IMR-90 (cell line): ENCODE results near the gene WDR3. TPM values are rescaled to one million over a fixed set of nuclear protein-coding genes. Genes with fewer than 3 reads are reported as not detected.

Source experiments
- ATAC-seq: fragments of 200-7000 bp; cut with Tn5 transposase; 2 replicates; pipeline ENCODE4 v1.9.1; 2020; ENCODE audit warnings: low read depth, mild to moderate bottlenecking, moderate library complexity
- BruUV-seq: library from RNA; stranded (reverse); fragments of 400-500 nt; replicated peaks from 2 replicates; lab custom pipeline; 2021; lab: Mats Ljungman, UMichigan
- CTCF ChIA-PET: fragments of 300-600 bp; formaldehyde crosslinking; extraction: SDS; loops from one replicate; lab custom pipeline; 2021; ENCODE audit warnings: antibody characterized with exemption; lab: Yijun Ruan, JAX
- POLR2A ChIA-PET: fragments of 300-600 bp; sonication (Branson Sonifier 250); formaldehyde crosslinking; loops from one replicate; lab custom pipeline; 2022; ENCODE audit warnings: antibody characterized with exemption; ENCODE audit not compliant: unreplicated experiment; lab: Charles Lee
- DNase-seq: peaks from one replicate; pipeline ENCODE4 v3.0.0; 2013
- H2AFZ ChIP-seq: replicated peaks from 2 replicates; pipeline ENCODE3; 2013; ENCODE audit warnings: low read length, mild to moderate bottlenecking; ENCODE audit not compliant: poor library complexity
- H2AK5ac ChIP-seq: 2 replicates; pipeline ENCODE4 v1.6.1; 2013; ENCODE audit warnings: low read depth, low read length, inconsistent platforms
- H2AK9ac ChIP-seq: replicated peaks from 2 replicates; pipeline ENCODE3; 2013; ENCODE audit warnings: mild to moderate bottlenecking, low read depth, low read length, moderate library complexity; ENCODE audit not compliant: poor library complexity
- H2BK120ac ChIP-seq: 2 replicates; pipeline ENCODE4 v1.6.1; 2013; ENCODE audit warnings: low read depth, low read length, inconsistent platforms
- H2BK15ac ChIP-seq: 3 replicates; pipeline ENCODE4 v1.6.1; 2013; ENCODE audit warnings: low read depth, low read length, inconsistent platforms
- H2BK20ac ChIP-seq: 2 replicates; pipeline ENCODE4 v1.6.1; 2013; ENCODE audit warnings: low read depth, mild to moderate bottlenecking, inconsistent platforms, low read length, moderate library complexity
- H2BK5ac ChIP-seq: 2 replicates; pipeline ENCODE4 v1.6.1; 2013; ENCODE audit warnings: mild to moderate bottlenecking, low read depth, low read length, inconsistent platforms; ENCODE audit not compliant: poor library complexity, severe bottlenecking
- H3K14ac ChIP-seq: replicated peaks from 2 replicates; pipeline ENCODE4 v1.6.1; 2013; ENCODE audit warnings: low read depth, low read length, inconsistent platforms
- H3K18ac ChIP-seq: 2 replicates; pipeline ENCODE4 v1.6.1; 2013; ENCODE audit warnings: low read depth, low read length, control low read depth
- H3K23ac ChIP-seq: 2 replicates; pipeline ENCODE4 v1.6.1; 2013; ENCODE audit warnings: low read depth, low read length, inconsistent platforms
- H3K27ac ChIP-seq: 2 replicates; pipeline ENCODE4 v1.5.1; 2013; ENCODE audit warnings: mild to moderate bottlenecking, control low read depth, low read length; ENCODE audit not compliant: insufficient read depth
- H3K27me3 ChIP-seq: 2 replicates; pipeline ENCODE4 v1.6.1; 2013; ENCODE audit warnings: low read length; ENCODE audit not compliant: control insufficient read depth, insufficient read depth
- H3K36me3 ChIP-seq: 2 replicates; pipeline ENCODE4 v1.6.1; 2013; ENCODE audit warnings: low read length, mixed read lengths; ENCODE audit not compliant: control insufficient read depth, insufficient read depth
- H3K4ac ChIP-seq: 2 replicates; pipeline ENCODE4 v1.6.1; 2013; ENCODE audit warnings: low read depth, low read length, inconsistent platforms
- H3K4me1 ChIP-seq: 2 replicates; pipeline ENCODE4 v1.6.1; 2013; ENCODE audit warnings: low read length, mixed read lengths; ENCODE audit not compliant: control insufficient read depth, insufficient read depth
- H3K4me2 ChIP-seq: 2 replicates; pipeline ENCODE4 v1.6.1; 2013; ENCODE audit warnings: low read depth, mild to moderate bottlenecking, control low read depth, low read length, moderate library complexity
- H3K4me3 ChIP-seq: 2 replicates; pipeline ENCODE4 v1.5.1; 2013; ENCODE audit warnings: low read depth, mild to moderate bottlenecking, control low read depth, low read length, moderate library complexity; ENCODE audit not compliant: insufficient read depth
- H3K56ac ChIP-seq: 2 replicates; pipeline ENCODE4 v1.6.1; 2013; ENCODE audit warnings: low read length, inconsistent platforms; ENCODE audit not compliant: insufficient read depth; ENCODE audit errors: extremely low read depth
- H3K79me1 ChIP-seq, 2 experiments: 2 replicates each; pipeline ENCODE4 v1.6.1; 2013; ENCODE audit warnings: low read length in 2 of 2, inconsistent platforms in 1 of 2, low read depth in 1 of 2
- H3K9ac ChIP-seq: 2 replicates; pipeline ENCODE4 v1.6.1; 2013; ENCODE audit warnings: low read depth, low read length, control low read depth
- H3K9me1 ChIP-seq: 2 replicates; pipeline ENCODE4 v1.6.1; 2013; ENCODE audit warnings: low read length, inconsistent platforms; ENCODE audit not compliant: insufficient read depth
- H3K9me3 ChIP-seq: 2 replicates; pipeline ENCODE4 v1.6.1; 2013; ENCODE audit warnings: low read length; ENCODE audit not compliant: control insufficient read depth, insufficient read depth
- H4K20me1 ChIP-seq: 2 replicates; pipeline ENCODE4 v1.6.1; 2013; ENCODE audit warnings: low read length, inconsistent platforms; ENCODE audit not compliant: insufficient read depth
- H4K5ac ChIP-seq: 2 replicates; pipeline ENCODE4 v1.6.1; 2013; ENCODE audit warnings: mild to moderate bottlenecking, low read depth, low read length, control low read depth
- H4K8ac ChIP-seq, 2 experiments: 2 replicates each; pipeline ENCODE4 v1.6.1; 2013; ENCODE audit warnings: low read depth in 2 of 2, low read length in 2 of 2, control low read depth in 1 of 2, inconsistent platforms in 1 of 2
- H4K91ac ChIP-seq: 2 replicates; pipeline ENCODE4 v1.6.1; 2013; ENCODE audit warnings: low read depth, low read length, inconsistent platforms; ENCODE audit not compliant: insufficient read depth
- BHLHE40 ChIP-seq: fragments of 150-350 bp; IDR thresholded peaks from 2 replicates; pipeline ENCODE4 v1.6.1; 2016; ENCODE audit warnings: mild to moderate bottlenecking, low read depth, low read length
- CHD1 ChIP-seq: IDR thresholded peaks from 2 replicates; pipeline ENCODE4 v1.6.1; 2012; ENCODE audit warnings: low read depth, low read length, improper control_type of control experiment
- MAZ ChIP-seq: IDR thresholded peaks from 2 replicates; pipeline ENCODE4 v1.6.1; 2012; ENCODE audit warnings: low read depth, mild to moderate bottlenecking, low read length, improper control_type of control experiment, moderate library complexity, borderline replicate concordance
- RAD21 ChIP-seq: IDR thresholded peaks from 2 replicates; pipeline ENCODE4 v1.6.1; 2012; ENCODE audit warnings: low read length, improper control_type of control experiment
- SMC3 ChIP-seq: fragments of 150-350 bp; IDR thresholded peaks from 2 replicates; pipeline ENCODE4 v1.6.1; 2016; ENCODE audit warnings: low read depth, mild to moderate bottlenecking, antibody characterized with exemption, low read length, moderate library complexity
- WGBS, 2 experiments: methylation state at CpG; one replicate each; pipeline versions ENCODE4 v1.1.5 to v1.1.7; 2013; ENCODE audit warnings: missing lambda C conversion rate in 2 of 2; ENCODE audit not compliant: insufficient read length in 1 of 2; ENCODE audit errors: extremely low coverage in 2 of 2; 5-methylcytosine and 5-hydroxymethylcytosine counted together
- dilution Hi-C: fragments of 300-500 bp; cut with HindIII; formaldehyde crosslinking; loops from one replicate; pipeline ENCODE4 v1.14.3; 2018; ENCODE audit warnings: low sequenced_read_pairs; ENCODE audit not compliant: unreplicated experiment
- in situ Hi-C: fragments of 300-500 bp; cut with MboI; formaldehyde crosslinking; loops from 3 replicates; pipeline ENCODE4 v1.14.3; 2019; ENCODE audit warnings: low sequenced_read_pairs, inconsistent platforms, mixed read lengths
- intact Hi-C: fragments of 100-400 bp; cut with micrococcal nuclease; formaldehyde crosslinking; loops from 2 replicates; pipeline ENCODE4 v1.10.0; 2022
- polyA plus RNA-seq, 3 experiments: library from polyadenylated mRNA; depleted of rRNA; stranded (reverse); fragments of >200 nt; gene quantifications; 2 replicates each; pipeline ENCODE4 v1.2.3, GENCODE V29; 2012; ENCODE audit warnings: low replicate concordance in 1 of 3
- total RNA-seq: library from RNA; depleted of rRNA; stranded (reverse); fragments of >200 nt; gene quantifications from 2 replicates; pipeline ENCODE4 v1.2.3, GENCODE V29; 2012

WDR3 gene
- total and polyA plus RNA-seq, 2 of the 4 experiments (the other 2 are of a cell fraction) = 16.7 to 88.5 TPM

DNA sequence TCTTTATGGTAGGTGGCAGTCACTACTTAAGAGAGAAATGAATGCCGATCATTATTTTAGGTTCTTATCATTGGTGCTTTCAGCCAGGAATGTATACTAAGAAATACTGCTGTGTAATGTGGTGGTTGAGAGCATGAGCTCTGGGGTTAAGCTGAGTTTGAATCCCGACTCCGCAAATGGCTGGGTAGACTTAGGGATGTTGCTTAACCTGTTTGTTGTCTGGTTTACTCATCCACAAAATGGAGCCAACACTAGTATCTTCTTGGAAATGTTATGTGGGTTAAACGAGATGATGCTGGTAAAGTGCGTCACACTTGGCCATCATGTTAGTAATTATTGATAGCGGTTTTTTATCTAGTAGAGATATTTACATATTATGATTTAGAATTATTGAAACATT, 83.8 kb downstream of the WDR3 start:
- H3K18ac ChIP-seq = no peak overlapping the region
- no peaks in the 10 kb centered on the region for H3K36me3 ChIP-seq
- no peak overlapping the region for H2BK15ac ChIP-seq
- H4K5ac ChIP-seq = no peak overlapping the region
- H3K79me1 ChIP-seq = no peaks in the 10 kb centered on the region
- no peak overlapping the region for H2BK5ac ChIP-seq
- H3K23ac ChIP-seq = no peak overlapping the region
- H2AK5ac ChIP-seq = no peak overlapping the region
- no peaks in the 10 kb centered on the region for H3K9me3 ChIP-seq
- no peak overlapping the region for H3K56ac ChIP-seq
- no peaks in the 10 kb centered on the region for H3K4me1 ChIP-seq
- H3K27ac ChIP-seq = no peak overlapping the region
- no peak for ATAC-seq
- no peaks in the 10 kb centered on the region; the same call in 1 of the 2 replicates for H3K27me3 ChIP-seq
- TF ChIP-seq CHD1 = no peak
- no peak for TF ChIP-seq BHLHE40
- TF ChIP-seq RAD21 = no peak
- TF ChIP-seq SMC3 = no peak
- no peak for TF ChIP-seq MAZ
- no peak overlapping the region for H2BK120ac ChIP-seq
- no peak overlapping the region for H3K14ac ChIP-seq
- no peak overlapping the region for H3K4ac ChIP-seq
- H4K20me1 ChIP-seq = no peaks in the 10 kb centered on the region
- H2AFZ ChIP-seq = no peak overlapping the region
- in situ Hi-C loops (no loop called here), intact Hi-C loops (no loop called here), dilution Hi-C loops (no loop called here)
- no TSS peak for BruUV-seq
- H4K91ac ChIP-seq = no peak overlapping the region
- no peak overlapping the region for H2AK9ac ChIP-seq
- no peaks in the 10 kb centered on the region for H3K9me1 ChIP-seq
- POLR2A ChIA-PET = no interaction called here
- CTCF ChIA-PET = no interaction called here
- H3K4me2 ChIP-seq = no peak overlapping the region
- no peak overlapping the region for H3K4me3 ChIP-seq
- no peak overlapping the region for H3K9ac ChIP-seq
- WGBS, 2 experiments = 100% methylated on average over 3 of the region's 6 CpGs; no CpG with 5 or more reads in 1 of the 2 experiments
- H2BK20ac ChIP-seq = no peak overlapping the region
- DNase-seq = no peak
- H4K8ac ChIP-seq = no peak overlapping the region
